OCI-LY7 (cell line): ENCODE data around the gene MRPL55.

Experiments used
- EZH2phosphoT487 ChIP-seq: fragments of 200-600 bp; sonication (generic); IDR thresholded peaks from 2 replicates; pipeline ENCODE4 v1.6.1; 2018; ENCODE audit warnings: low read depth, borderline replicate concordance, mild to moderate bottlenecking, mixed run types, antibody characterized with exemption, low read length, moderate library complexity, mixed read lengths
- TF ChIP-seq, protein P1 (sequence below): fragments of 200-600 bp; sonication (generic); conservative IDR thresholded peaks from 2 replicates; pipeline ENCODE4 v1.5.1; 2014; ENCODE audit warnings: mild to moderate bottlenecking, antibody characterized with exemption, low read length, moderate library complexity, mixed read lengths

DNA sequence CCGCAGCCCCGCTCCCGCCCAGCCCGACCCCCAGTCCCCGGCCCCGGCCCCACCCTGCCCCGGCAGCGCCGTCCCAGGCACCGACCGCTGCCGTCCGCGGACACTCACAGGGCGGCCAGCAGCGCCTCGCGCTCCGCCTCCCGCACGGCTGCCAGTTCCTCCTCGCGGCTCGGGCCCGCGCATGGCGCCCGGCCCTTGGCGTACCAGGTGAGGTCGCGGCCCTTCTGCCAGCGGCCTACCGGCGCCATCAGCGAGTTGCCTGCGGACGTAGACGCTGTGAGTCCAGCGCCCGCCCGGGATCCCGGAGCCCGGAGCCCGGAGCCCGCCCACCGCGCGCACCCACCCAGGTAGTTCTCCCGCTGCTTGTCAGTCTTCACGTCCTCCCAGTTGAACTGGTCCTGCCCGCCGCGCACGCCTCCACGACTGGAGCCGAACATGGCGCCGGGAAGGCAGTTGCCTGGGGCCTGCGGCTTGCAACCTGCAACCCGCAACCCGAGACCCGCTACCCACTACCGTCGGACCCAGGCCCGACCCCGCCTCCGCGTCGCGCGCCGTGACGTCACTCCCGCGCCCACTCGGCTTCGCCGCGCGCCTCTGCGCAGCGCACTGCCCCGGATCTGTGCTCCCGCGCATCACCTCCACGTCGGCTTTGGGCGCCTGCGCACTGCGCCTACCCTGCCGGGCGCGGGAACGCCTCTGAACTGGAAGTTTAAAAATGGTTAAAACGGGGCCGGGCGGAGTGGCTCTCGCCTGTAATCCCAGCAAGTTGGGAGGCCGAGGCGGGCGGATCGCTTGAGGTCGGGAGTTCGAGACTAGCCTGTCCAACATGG lies 6.1 kb downstream of the MRPL55 start, which contains the start of gene C1orf35:
- no peak for TF ChIP-seq EZH2phosphoT487
- TF ChIP-seq, protein P1, sequence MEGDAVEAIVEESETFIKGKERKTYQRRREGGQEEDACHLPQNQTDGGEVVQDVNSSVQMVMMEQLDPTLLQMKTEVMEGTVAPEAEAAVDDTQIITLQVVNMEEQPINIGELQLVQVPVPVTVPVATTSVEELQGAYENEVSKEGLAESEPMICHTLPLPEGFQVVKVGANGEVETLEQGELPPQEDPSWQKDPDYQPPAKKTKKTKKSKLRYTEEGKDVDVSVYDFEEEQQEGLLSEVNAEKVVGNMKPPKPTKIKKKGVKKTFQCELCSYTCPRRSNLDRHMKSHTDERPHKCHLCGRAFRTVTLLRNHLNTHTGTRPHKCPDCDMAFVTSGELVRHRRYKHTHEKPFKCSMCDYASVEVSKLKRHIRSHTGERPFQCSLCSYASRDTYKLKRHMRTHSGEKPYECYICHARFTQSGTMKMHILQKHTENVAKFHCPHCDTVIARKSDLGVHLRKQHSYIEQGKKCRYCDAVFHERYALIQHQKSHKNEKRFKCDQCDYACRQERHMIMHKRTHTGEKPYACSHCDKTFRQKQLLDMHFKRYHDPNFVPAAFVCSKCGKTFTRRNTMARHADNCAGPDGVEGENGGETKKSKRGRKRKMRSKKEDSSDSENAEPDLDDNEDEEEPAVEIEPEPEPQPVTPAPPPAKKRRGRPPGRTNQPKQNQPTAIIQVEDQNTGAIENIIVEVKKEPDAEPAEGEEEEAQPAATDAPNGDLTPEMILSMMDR: no peak
